Keratinocyte (primary cell): Measurements from ENCODE around the gene SLC13A3. TPM values are rescaled to one million over a fixed set of nuclear protein-coding genes. Genes with fewer than 3 reads are reported as not detected.

ENCODE experiments used
- DNase-seq: peaks from one replicate; pipeline ENCODE4 v3.0.0-alpha.2; 2011; ENCODE audit warnings: low read depth, missing footprints, low spot score
- FAIRE-seq: peaks from 2 replicates; lab custom pipeline; 2011; peaks lifted over from hg19 to GRCh38; lab: Jason Lieb, UNC
- H2AFZ ChIP-seq: 2 replicates; pipeline ENCODE4 v1.6.0; 2012; ENCODE audit warnings: low read length, control low read depth, inconsistent platforms; ENCODE audit not compliant: control insufficient read depth
- H3K27ac ChIP-seq: 2 replicates; pipeline ENCODE4 v1.5.1; 2011; ENCODE audit warnings: low read length; ENCODE audit not compliant: control insufficient read depth, insufficient read depth
- H3K27me3 ChIP-seq: 3 replicates; pipeline ENCODE4 v1.6.0; 2011; ENCODE audit warnings: low read length; ENCODE audit not compliant: control insufficient read depth, insufficient read depth; ENCODE audit errors: extremely low read depth
- H3K36me3 ChIP-seq, 2 experiments: 2 replicates in 1 of 2; 3 replicates in 1 of 2; pipeline ENCODE4 v1.5.1; 2011; ENCODE audit warnings: low read length in 2 of 2, mild to moderate bottlenecking in 1 of 2; ENCODE audit not compliant: control insufficient read depth in 2 of 2, insufficient read depth in 2 of 2; ENCODE audit errors: extremely low read depth in 1 of 2
- H3K4me1 ChIP-seq: 3 replicates; pipeline ENCODE4 v1.5.1; 2011; ENCODE audit warnings: low read length; ENCODE audit not compliant: control insufficient read depth, insufficient read depth; ENCODE audit errors: extremely low read depth
- H3K4me2 ChIP-seq: 3 replicates; pipeline ENCODE4 v1.6.0; 2011; ENCODE audit warnings: low read depth, low read length; ENCODE audit not compliant: control insufficient read depth, insufficient read depth; ENCODE audit errors: extremely low read depth
- H3K4me3 ChIP-seq, 3 experiments: fragments of 200-600 bp in 1 of 3; sonication (generic) in 1 of 3; 2 replicates in 2 of 3; 3 replicates in 1 of 3; pipeline ENCODE4 v1.5.1; 2011 to 2016; ENCODE audit warnings: low read length in 3 of 3, mild to moderate bottlenecking in 3 of 3, control low read depth in 2 of 3, inconsistent platforms in 1 of 3, low read depth in 1 of 3, mixed read lengths in 1 of 3, mixed run types in 1 of 3, moderate library complexity in 1 of 3; ENCODE audit not compliant: control insufficient read depth in 2 of 3, insufficient read depth in 2 of 3; ENCODE audit errors: extremely low read depth in 1 of 3
- H3K79me2 ChIP-seq: 2 replicates; pipeline ENCODE4 v1.6.0; 2012; ENCODE audit warnings: low read length; ENCODE audit not compliant: control insufficient read depth, insufficient read depth
- H3K9ac ChIP-seq: 3 replicates; pipeline ENCODE4 v1.6.0; 2011; ENCODE audit warnings: low read length; ENCODE audit not compliant: control insufficient read depth, insufficient read depth; ENCODE audit errors: extremely low read depth
- H3K9me1 ChIP-seq: 3 replicates; pipeline ENCODE4 v1.6.0; 2011; ENCODE audit warnings: low read length; ENCODE audit not compliant: control insufficient read depth, insufficient read depth; ENCODE audit errors: extremely low read depth
- H3K9me3 ChIP-seq: 2 replicates; pipeline ENCODE4 v1.5.1; 2012; ENCODE audit warnings: low read depth, low read length; ENCODE audit not compliant: control insufficient read depth
- H4K20me1 ChIP-seq: 3 replicates; pipeline ENCODE4 v1.6.0; 2011; ENCODE audit warnings: low read length; ENCODE audit not compliant: control insufficient read depth, insufficient read depth; ENCODE audit errors: extremely low read depth
- CTCF ChIP-seq, 3 experiments: IDR thresholded peaks in 1 of 3; conservative IDR thresholded peaks in 1 of 3; optimal IDR thresholded peaks in 1 of 3; 2 replicates in 2 of 3; 3 replicates in 1 of 3; pipeline versions ENCODE3 to v1.5.1; 2011; ENCODE audit warnings: low read length in 3 of 3, mild to moderate bottlenecking in 3 of 3, moderate library complexity in 2 of 3, control low read depth in 1 of 3, inconsistent platforms in 1 of 3; ENCODE audit not compliant: insufficient read depth in 2 of 3; ENCODE audit errors: extremely low read depth in 1 of 3
- EZH2 ChIP-seq: IDR thresholded peaks from one replicate; pipeline ENCODE4 v1.6.1; 2012; ENCODE audit warnings: inconsistent platforms, mild to moderate bottlenecking, low read length, moderate library complexity
- dilution Hi-C: fragments of 300-500 bp; cut with MboI; formaldehyde crosslinking; loops from one replicate; pipeline ENCODE4 v1.7.0; 2020; ENCODE audit warnings: low sequenced_read_pairs; ENCODE audit not compliant: extremely low pct_ligation_motif_present
- polyA plus RNA-seq, 5 experiments: library from polyadenylated mRNA; depleted of rRNA in 3 of 5; stranded (reverse) in 3 of 5; stranded (forward) in 1 of 5; unstranded in 1 of 5; fragments of >200 nt; gene quantifications; 1 replicate in 1 of 5; 2 replicates in 3 of 5; 3 replicates in 1 of 5; pipeline versions ENCODE4 v1.2.1 to v1.2.3, GENCODE V29; 2011 to 2012; ENCODE audit warnings: missing spikeins in 2 of 5, low read depth in 1 of 5, low replicate concordance in 1 of 5

The SLC13A3 gene
- polyA plus RNA-seq, 1 donor (not counting 4 experiments of a cell fraction or from before 2014, with no cell fraction given) = 4.5 TPM

- DNase-seq = no peak
- no peak overlapping the region for H2AFZ ChIP-seq
These were observed 46.6 kb downstream of the SLC13A3 start for GRCh38 chr20:46604551-46605133.

GRCh38 chr20:46602429-46602828, 48.8 kb downstream of the SLC13A3 start:
- Histone ChIP-seq H3K79me2 (no peaks in the 10 kb centered on the region), H3K36me3 (no peaks in the 10 kb centered on the region), H3K4me2 (no peak overlapping the region), H2AFZ (no peak overlapping the region), H3K9me1 (no peaks in the 10 kb centered on the region), H3K9me3 (no peaks in the 10 kb centered on the region), H3K27ac (no peak overlapping the region), H3K4me1 (no peaks in the 10 kb centered on the region), H4K20me1 (no peaks in the 10 kb centered on the region), H3K9ac (no peak overlapping the region), H3K4me3 (no peak overlapping the region), H3K27me3 (no peaks in the 10 kb centered on the region)
- dilution Hi-C loops = no loop called here
- FAIRE-seq = no peak
- no peak for TF ChIP-seq EZH2
- no peak for TF ChIP-seq CTCF (optimal IDR thresholded peaks at IDR 0.05 in 1 of 3, IDR thresholded peaks at IDR 0.05 in 1 of 3, conservative IDR thresholded peaks at IDR 0.05 in 1 of 3; ENCODE audit: extremely low read depth in 1 of 3, insufficient read depth in 2 of 3, low read length in 3 of 3)
- DNase-seq = no peak

More at GRCh38 chr20:46604551-46605133, 46.6 kb downstream of the SLC13A3 start:
- H3K9me3 ChIP-seq = no peaks in the 10 kb centered on the region
- FAIRE-seq = no peak
- no peaks in the 10 kb centered on the region for H3K36me3 ChIP-seq
- H3K27ac ChIP-seq = no peak overlapping the region
- no peak overlapping the region for H3K4me2 ChIP-seq
- H3K27me3 ChIP-seq = no peaks in the 10 kb centered on the region
- H3K4me1 ChIP-seq = no peaks in the 10 kb centered on the region
- dilution Hi-C loops = no loop called here
- H4K20me1 ChIP-seq = no peaks in the 10 kb centered on the region
- no peaks in the 10 kb centered on the region for H3K79me2 ChIP-seq
- no peaks in the 10 kb centered on the region for H3K9me1 ChIP-seq
- H3K4me3 ChIP-seq = no peak overlapping the region
- TF ChIP-seq CTCF (optimal IDR thresholded peaks at IDR 0.05 in 1 of 3, IDR thresholded peaks at IDR 0.05 in 1 of 3, conservative IDR thresholded peaks at IDR 0.05 in 1 of 3; ENCODE audit: extremely low read depth in 1 of 3, insufficient read depth in 2 of 3, low read length in 3 of 3) = no peak
- no peak for TF ChIP-seq EZH2
- H3K9ac ChIP-seq = no peak overlapping the region
